ENCODE measurements around the gene WNK2. TPM values are rescaled to one million over a fixed set of nuclear protein-coding genes. Genes with fewer than 3 reads are reported as not detected.

Gene WNK2
- total RNA-seq (ENCODE audit: low replicate concordance): 6.2 and 16.7 TPM in 2 replicates

- Histone ChIP-seq H2AFZ (replicated peaks) (peak within 1 kb of the TSS; percentile 93), H3K27ac (no peak within 1 kb of the TSS), H3K79me2 (ENCODE audit: low read depth) (no peaks in the 10 kb centered on the region), H3K4me3 (peak within 1 kb of the TSS; percentile 69), H3F3A (ENCODE audit: low read depth) (no peaks in the 10 kb centered on the region), H3K4me1 (peaks cover 12% of the 10 kb centered on the region), H3K9me3 (ENCODE audit: low read depth) (no peaks in the 10 kb centered on the region), H3K9ac (no peak within 1 kb of the TSS), H3K27me3 (peaks cover 53% of the 10 kb centered on the region), H4K20me1 (ENCODE audit: low read depth) (peaks cover 33% of the 10 kb centered on the region), H3K4me2 (peak within 1 kb of the TSS; percentile 98), H3K36me3 (no peaks in the 10 kb centered on the region)
- H3K27ac Mint-ChIP-seq: peak within 1 kb of the TSS; percentile 66
- peak; percentile 77 for DNase-seq (ENCODE audit: low spot score)
- peak; percentile 43 for TF ChIP-seq EZH2phosphoT487 (IDR thresholded peaks at IDR 0.05)
- no peak for TF ChIP-seq EZH2 (IDR thresholded peaks at IDR 0.05)
- peaks cover 4% of the 10 kb centered on the region for H3K9me3 Mint-ChIP-seq
- peak within 1 kb of the TSS; percentile 87 for H3K4me3 Mint-ChIP-seq
- peaks cover 16% of the 10 kb centered on the region for H3K27me3 Mint-ChIP-seq (ENCODE audit: insufficient read depth, low read depth)
- H3K4me1 Mint-ChIP-seq: peaks cover 38% of the 10 kb centered on the region
- peaks cover 6% of the 10 kb centered on the region for H3K36me3 Mint-ChIP-seq
These were observed at the start of gene WNK2 for GRCh38 chr9:93183663-93184431. WNK2 (plus strand) TSS chr9:93184139; CDS start chr9:93184930, 791 bp downstream.

GRCh38 chr9:93134740-93135444 lies 49.0 kb upstream of the WNK2 start:
- Mint-ChIP-seq H3K4me3 (peak overlapping the region; percentile 83), H3K4me1 (peaks cover 17% of the 10 kb centered on the region), H3K27me3 (ENCODE audit: insufficient read depth, low read depth) (peaks cover 12% of the 10 kb centered on the region), H3K27ac (peak overlapping the region; percentile 92), H3K36me3 (no peaks in the 10 kb centered on the region), H3K9me3 (no peaks in the 10 kb centered on the region)
- Histone ChIP-seq H2AFZ (replicated peaks) (peak overlapping the region; percentile 97), H4K20me1 (ENCODE audit: low read depth) (peaks cover 4% of the 10 kb centered on the region), H3K27ac (no peak overlapping the region), H3F3A (ENCODE audit: low read depth) (no peaks in the 10 kb centered on the region), H3K27me3 (peaks cover 15% of the 10 kb centered on the region), H3K9ac (no peak overlapping the region), H3K4me1 (peaks cover 13% of the 10 kb centered on the region), H3K36me3 (no peaks in the 10 kb centered on the region), H3K4me2 (peak overlapping the region; percentile 84), H3K79me2 (ENCODE audit: low read depth) (no peaks in the 10 kb centered on the region), H3K9me3 (ENCODE audit: low read depth) (no peaks in the 10 kb centered on the region), H3K4me3 (peak overlapping the region; percentile 80)
- TF ChIP-seq CTCF (IDR thresholded peaks at IDR 0.05) (no peak), EZH2 (IDR thresholded peaks at IDR 0.05) (no peak), EZH2phosphoT487 (IDR thresholded peaks at IDR 0.05) (no peak)
- DNase-seq (ENCODE audit: low spot score): no peak

GRCh38 chr9:93136011-93136440 lies 47.9 kb upstream of the WNK2 start:
- Mint-ChIP-seq H3K4me3 (peak overlapping the region; percentile 67), H3K27ac (no peak overlapping the region), H3K9me3 (no peaks in the 10 kb centered on the region), H3K4me1 (peaks cover 17% of the 10 kb centered on the region), H3K27me3 (ENCODE audit: insufficient read depth, low read depth) (peaks cover 12% of the 10 kb centered on the region), H3K36me3 (no peaks in the 10 kb centered on the region)
- DNase-seq (ENCODE audit: low spot score): no peak
- Histone ChIP-seq H3K9me3 (ENCODE audit: low read depth) (no peaks in the 10 kb centered on the region), H2AFZ (replicated peaks) (no peak overlapping the region), H3K79me2 (ENCODE audit: low read depth) (no peaks in the 10 kb centered on the region), H3K4me1 (peaks cover 13% of the 10 kb centered on the region), H3K4me2 (no peak overlapping the region), H3K27me3 (peaks cover 15% of the 10 kb centered on the region), H3K4me3 (no peak overlapping the region), H4K20me1 (ENCODE audit: low read depth) (peaks cover 4% of the 10 kb centered on the region), H3K9ac (no peak overlapping the region), H3K27ac (no peak overlapping the region), H3K36me3 (no peaks in the 10 kb centered on the region), H3F3A (ENCODE audit: low read depth) (no peaks in the 10 kb centered on the region)
- TF ChIP-seq CTCF (IDR thresholded peaks at IDR 0.05) (no peak), EZH2 (IDR thresholded peaks at IDR 0.05) (no peak), EZH2phosphoT487 (IDR thresholded peaks at IDR 0.05) (no peak)

All from neural progenitor cell (in vitro differentiated cells).